Ascending aorta (tissue), 1 donor: Measurements from ENCODE around the gene SELENOF. TPM values are rescaled to one million over a fixed set of nuclear protein-coding genes. Genes with fewer than 3 reads are reported as not detected.

Experiments
- total RNA-seq: library from RNA; depleted of rRNA; stranded (reverse); fragments of >200 nt; gene quantifications from one replicate; pipeline ENCODE4 v1.1.0, GENCODE V29; 2016

The SELENOF gene
- total RNA-seq, 1 donor from 2014 or later: 124 TPM

Other genes starting within 250 kb of the SELENOF start
- 28.9 TPM for gene SH3GLB1, start 209.6 kb downstream of the SELENOF start, total RNA-seq
- gene HS2ST1, start 509 bp upstream of the SELENOF start, total RNA-seq: 15.8 TPM